NCI-H146 (cell line): ENCODE results near the gene TMEM108.

Experiments
- DNase-seq: peaks from one replicate; lab custom pipeline; 2025; lab: John Stamatoyannopoulos, UW

Gene TMEM108

DNA sequence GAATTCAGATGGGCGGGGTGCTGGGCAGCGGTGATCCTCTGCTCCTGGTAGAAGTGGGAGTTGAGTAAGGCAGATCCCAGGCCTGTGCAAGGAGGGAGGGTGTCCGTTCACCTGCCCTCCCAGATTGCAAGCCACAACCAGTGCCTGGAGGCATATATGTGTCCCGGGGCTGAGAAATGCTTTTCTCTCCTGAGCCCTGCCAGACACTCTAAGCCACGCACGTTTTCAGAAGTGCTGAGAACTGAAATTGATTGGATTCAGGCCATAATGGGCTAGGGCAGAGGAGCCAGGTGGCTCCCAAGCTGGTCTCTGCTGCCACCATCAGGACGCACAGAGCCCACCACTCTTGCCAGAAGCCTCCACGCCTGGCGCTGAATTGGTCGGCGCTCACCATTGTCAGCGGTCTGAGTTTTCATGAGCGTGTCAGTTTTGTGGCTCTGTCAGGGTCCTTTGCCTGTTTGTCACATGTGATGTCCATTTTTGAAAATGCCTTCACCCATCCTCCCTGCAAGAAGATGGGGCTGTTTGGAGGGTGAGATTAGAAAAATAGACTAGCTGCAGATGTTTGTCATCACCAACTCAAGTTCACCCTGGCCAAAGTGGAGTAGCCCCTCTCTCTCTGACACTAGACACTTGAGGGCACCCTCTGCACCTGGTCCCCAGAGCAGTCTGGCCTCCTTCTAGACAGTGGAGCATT is 346.3 kb downstream of the TMEM108 start:
- peak; percentile 86 for DNase-seq

DNA sequence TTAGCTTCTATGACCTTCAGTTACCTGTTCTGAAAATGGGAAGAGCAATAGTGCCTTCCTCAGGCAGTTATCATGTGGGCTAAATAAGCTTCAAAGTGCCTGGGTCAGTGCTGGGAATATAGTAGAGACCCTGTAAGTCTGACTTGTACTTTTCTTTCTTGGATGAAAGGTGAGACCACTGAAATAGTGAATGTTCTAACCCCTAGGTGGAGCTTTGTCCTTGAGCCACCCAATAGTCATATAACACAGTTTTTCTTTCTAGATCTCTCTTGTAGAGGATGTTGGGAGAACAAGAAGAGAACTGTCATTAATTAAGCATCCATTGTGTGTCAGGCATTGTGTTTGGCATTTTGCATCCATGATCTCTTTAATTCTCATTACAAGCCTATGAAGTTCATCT is 348.7 kb downstream of the TMEM108 start:
- no peak for DNase-seq

DNA sequence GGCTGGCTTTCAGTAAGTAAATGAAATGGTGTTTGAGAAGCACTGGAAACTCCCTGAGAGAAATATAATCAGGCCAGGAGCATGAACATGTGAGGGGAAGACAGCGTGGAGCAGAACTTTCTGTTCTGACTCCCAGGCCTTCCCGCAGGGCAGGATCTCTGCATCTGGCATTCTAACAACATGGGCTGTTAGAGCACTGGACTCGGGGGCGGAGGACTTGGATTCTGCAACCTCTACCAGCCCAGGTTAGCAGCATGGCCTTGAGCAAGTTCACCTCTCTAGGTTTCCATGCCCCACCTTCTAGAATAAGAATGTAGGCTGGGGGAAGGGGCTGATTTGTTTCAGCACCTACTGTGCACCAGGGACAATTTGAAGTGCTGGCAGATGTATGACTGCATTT is 349.1 kb downstream of the TMEM108 start:
- DNase-seq: no peak

DNA sequence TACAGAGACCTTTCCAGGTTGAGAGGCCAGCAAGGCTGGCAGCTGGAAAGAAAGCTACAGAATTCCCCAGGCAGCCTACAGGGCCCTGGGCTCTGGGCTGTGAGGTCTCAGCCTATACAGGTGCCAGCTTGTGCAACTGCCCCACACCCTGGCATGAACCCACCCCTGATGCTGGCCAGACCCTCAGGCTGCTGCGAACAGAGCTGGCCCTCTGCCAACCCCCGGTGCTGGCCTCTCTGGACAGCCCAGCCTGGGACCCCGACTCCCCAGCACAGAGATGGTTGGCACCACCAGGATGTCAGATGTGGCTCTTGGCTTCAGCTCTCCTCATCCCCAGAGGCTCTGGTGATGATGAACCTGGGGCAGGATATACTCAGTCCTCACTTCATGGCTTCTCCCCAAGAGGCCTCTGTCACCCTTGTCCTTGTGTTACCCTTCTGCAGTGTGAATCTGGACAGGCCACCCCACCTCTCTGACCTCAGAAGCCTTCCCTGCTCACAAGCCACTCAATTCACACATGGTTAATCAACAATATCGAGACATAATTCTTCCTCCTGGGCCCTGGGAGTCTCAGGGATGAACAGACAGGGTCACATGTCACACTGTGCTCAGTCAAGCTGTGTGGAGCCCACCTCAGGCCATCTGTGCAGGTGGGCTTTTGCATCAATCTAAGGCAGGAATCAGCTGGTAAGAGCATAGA is 350.7 kb downstream of the TMEM108 start:
- DNase-seq: no peak

DNA sequence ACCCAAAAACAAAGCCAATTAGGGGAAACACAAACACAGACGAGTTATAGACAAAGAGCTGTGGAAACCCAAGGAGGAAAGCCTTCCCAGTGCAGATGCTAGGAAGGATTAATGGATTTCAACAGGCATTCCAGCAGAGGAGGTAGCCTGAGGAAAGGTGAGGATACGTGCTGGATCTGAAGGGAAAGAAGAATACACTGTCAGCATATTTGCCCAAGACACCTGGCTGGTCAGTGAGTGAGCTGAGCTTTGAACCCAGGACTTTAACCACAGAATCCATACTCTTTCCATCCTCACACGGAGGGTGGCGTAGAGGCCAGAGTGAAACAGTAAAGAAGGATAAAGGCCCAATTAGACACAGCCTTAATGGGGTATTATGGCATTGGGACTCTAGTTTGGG is 352.5 kb downstream of the TMEM108 start:
- DNase-seq: no peak

DNA sequence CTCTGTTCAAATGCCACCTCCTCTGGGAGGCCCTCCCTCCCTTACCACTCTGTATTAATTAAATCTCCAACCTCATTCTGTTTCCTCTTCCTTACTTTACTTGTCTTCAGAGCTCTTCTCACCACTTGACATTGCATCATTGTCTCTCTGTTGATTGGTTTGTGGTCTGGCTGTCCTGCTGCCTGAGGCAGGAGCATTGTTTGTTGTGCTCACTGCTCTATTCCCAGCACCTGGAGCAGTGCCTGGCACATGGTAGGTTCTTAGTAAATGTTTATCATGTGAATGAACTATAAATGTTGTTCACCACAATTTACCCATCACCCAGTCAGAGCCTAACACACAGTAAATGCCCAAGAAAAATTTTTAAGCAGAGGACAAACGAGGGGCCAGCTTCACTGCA is 355.0 kb downstream of the TMEM108 start:
- no peak for DNase-seq

DNA sequence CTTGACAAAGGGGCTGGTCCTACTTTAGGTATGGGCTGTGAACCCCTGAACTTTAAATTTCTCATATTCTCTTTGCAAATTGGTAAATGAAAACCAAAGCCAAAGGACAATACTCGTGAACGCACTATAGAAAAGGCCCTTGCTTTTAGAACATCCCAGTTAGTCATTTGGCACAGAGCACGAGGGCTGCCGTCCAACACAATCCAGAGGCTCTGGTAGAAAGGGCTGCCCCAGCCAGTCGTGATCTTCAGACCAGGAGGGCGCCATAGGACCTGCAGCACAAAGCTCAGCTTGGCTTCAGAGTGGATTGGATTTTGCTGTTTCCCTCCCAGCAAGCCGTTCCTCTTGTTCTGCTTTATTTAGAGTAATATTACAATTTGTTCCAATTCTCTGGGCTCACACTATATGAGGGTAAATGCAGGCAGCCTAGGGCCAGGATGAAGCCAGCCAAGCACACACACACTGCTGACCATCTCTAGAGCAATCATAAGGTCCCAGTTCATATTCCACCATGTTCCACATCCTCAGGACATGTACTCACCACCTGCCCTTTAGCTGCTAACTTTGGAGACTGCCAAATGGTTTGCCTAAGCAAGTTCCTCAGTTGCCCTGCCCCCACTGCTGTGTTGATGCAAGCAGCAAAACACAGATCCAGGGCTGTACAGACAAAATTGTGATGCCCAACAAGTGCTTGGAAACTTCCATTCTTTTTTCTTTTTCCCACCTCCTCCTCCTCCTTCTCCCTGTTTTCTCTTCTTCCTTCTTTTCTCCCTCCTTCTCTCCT is 355.7 kb downstream of the TMEM108 start:
- DNase-seq: no peak

DNA sequence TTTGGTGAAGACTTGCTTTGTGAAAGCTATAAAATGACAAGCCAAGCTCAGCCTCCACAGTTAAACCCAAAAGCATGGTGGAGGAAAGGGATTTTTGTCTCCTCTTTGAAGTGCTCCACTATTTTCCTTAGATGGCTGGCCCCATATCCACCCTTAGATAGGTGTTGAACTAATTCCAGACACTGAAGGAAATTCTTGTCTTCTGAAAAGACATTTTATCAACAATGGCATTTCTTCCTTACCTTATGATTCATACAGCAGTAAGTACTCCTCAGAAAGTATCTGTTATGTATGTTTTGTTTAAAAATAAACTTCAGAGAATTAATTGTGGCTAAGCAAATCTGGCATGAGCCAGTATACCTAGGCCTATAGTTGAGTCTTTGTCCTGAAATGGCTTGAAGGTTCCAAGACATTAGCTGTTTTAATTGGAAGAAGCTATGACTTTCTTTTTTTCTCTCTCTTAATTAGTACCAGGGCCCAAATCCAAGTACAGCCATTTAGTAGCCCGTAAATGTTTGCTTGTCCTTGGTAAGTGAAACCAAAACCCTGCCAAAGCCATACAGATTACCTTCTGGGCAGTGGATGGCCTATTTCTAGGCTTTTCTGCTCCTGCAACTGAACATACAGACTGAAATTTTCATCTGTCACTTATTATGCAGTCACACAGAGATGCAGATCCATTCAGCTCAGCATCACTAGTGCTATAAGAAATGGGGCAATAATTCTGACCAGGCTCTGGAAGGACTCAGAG is 356.5 kb downstream of the TMEM108 start:
- DNase-seq: no peak

DNA sequence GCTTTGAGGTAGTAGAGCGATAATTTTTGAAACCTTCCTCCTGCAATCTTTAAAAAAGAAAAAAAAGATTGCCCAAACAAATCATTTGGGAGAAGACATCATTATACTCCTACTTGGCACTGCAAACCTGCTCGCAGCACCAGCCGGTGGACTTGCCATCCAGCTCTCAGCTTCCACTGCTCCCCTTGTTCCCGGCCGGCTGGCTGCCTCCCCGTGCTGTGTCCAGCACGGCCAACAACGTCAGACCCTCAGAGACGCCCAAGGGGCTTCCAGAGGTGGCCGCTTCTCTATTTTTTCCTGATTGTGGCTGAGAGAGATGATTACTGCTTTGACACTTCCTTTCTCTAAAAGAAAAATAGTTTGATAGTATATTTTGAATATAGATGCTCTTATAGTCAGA is 358.7 kb downstream of the TMEM108 start:
- DNase-seq: no peak

DNA sequence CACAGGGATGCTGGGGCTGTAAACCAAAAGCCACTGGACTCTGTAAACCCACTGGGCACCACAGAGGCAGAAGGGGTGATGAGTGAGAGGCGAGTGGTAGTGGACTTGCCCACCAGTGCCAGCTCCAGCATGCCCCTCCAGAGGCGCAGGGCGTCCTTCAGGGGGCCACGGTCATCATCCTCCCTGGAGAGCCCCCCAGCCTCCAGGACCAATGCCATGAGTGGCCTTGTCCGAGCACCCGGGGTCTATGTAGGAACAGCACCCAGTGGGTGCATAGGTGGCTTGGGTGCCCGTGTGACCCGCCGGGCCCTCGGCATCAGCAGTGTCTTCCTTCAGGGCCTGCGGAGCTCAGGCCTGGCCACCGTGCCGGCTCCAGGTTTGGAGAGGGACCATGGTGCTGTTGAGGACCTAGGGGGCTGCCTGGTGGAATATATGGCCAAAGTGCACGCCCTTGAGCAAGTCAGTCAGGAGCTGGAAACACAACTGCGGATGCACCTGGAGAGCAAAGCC is 361.9 kb downstream of the TMEM108 start, which contains the start of gene BFSP2:
Gene BFSP2 (plus strand): TSS at position 51 of the 510 bp plus-strand sequence. CDS start 28 bp downstream, at position 79.
- DNase-seq: no peak

DNA sequence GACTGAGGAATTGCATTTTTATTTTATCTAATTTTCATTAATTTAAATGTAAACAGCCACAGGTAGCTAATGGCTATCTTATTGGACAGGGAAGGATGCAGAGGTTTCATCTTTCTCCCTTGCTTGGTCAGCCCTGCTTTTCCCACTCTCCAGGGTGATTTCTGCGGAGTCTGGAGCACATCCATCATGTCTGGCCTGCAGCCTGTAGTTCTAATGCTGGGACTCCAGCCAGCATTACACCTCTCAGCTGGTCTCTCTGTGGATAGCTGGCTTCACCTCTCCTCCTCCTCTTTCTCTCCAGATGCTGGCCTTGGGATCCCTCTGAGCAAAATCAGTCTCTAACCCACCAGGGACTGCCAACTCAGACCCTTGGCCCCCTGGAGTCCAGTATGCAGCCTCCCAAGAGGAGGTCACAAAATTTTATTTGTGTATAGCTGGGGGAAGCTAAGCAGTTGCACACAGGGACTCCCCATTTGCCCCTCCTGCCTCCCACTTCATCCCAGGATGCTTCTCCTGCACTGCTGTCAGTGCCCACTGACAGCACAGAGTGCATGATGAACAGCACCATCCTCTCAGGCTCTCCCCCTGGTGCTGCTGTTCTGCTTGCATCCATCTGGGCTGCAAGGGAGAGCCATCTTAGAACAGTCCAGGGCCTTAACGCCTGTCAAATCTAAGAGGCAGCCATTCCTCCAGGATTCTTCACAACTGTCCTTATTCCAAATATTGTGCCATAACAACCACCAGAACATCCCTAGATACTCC is 363.4 kb downstream of the TMEM108 start:
- no peak for DNase-seq

DNA sequence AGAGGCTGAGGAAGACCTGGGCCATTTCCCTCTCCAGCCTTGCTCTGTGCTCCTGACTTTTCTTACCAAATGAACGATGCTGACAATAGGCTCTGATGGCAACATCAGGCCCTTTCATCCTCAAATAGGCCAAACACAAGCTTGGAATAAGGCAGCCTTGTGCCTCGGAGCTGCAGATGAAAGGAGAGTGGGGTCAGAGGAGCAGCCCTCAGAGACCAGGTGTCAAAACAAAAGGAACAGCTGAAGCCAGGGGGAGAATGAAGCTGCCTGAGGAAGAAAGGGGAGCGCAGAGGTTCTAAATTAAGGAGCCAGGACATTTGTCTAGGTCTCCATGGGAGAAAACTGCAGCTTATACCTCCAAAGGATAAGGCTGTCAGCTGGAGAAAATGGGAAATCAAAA is 366.7 kb downstream of the TMEM108 start:
- DNase-seq: peak; percentile 83

DNA sequence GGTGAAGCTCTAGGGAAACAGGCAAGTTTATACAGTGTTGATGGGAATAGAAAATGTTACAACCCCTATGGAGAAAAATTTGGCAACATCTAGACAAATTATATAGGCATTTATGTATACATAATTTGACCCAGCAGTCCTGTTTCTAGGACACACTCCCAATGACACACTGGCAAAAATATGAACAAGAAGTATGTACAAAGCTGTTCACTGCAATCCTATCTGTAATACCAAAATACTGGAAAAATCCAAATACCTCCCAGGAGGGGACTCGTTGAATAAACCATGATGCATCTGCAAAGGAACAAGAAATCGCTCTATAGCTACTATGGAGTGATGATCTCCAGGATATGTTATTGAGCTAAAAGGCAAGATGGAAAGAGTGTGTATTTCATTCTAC is 370.2 kb downstream of the TMEM108 start:
- no peak for DNase-seq

DNA sequence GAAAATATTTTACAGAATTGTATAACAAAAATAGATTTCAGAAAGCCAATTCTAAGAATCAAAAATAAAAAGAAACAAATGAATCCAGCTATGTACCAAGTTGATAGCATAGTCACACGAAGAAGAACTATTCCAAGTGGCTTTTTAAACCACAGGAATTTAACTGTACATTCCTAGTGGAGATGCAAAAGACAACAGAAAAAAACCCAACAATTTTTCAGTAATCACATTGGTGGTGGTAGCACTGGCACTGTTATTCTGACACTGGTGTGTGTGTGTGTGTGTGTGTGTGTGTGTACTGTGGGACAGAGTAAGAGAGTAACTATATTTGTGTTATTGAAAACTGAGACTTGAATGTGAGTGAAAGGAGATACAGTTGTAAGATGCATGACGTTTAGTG is 370.8 kb downstream of the TMEM108 start:
- DNase-seq: no peak

DNA sequence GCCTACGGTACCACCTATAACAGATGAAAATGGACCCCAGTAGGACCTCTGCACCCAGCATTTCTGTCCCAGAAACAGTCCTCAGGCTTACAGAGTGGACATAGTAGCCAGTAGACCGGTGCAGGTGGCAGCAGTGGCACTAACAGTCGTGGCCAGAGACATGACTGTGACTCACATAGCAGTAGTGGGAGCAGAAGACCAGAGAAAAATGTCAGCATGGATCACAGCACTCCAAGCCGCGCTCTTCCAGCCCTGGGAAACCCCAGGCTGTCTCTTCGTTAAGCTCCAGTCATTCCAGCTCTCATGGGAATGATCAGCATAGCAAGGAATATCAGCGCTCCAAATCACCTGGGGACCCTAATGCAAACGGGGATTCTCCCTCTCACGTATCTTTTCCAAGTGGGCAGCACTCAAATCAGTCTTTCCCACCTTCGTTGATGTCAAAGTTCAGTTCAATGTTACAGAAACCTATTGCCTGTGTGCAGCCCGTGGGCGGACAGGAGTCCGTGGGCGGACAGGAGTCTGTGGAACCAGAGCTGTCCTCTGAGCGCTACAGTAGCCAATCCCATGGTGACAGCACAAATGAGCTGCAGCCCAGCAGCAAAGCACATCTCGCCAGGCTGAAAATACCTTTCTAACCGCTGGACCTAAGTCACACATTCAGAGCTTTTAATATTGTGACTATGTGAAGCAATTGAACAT is 372.2 kb downstream of the TMEM108 start:
- no peak for DNase-seq

DNA sequence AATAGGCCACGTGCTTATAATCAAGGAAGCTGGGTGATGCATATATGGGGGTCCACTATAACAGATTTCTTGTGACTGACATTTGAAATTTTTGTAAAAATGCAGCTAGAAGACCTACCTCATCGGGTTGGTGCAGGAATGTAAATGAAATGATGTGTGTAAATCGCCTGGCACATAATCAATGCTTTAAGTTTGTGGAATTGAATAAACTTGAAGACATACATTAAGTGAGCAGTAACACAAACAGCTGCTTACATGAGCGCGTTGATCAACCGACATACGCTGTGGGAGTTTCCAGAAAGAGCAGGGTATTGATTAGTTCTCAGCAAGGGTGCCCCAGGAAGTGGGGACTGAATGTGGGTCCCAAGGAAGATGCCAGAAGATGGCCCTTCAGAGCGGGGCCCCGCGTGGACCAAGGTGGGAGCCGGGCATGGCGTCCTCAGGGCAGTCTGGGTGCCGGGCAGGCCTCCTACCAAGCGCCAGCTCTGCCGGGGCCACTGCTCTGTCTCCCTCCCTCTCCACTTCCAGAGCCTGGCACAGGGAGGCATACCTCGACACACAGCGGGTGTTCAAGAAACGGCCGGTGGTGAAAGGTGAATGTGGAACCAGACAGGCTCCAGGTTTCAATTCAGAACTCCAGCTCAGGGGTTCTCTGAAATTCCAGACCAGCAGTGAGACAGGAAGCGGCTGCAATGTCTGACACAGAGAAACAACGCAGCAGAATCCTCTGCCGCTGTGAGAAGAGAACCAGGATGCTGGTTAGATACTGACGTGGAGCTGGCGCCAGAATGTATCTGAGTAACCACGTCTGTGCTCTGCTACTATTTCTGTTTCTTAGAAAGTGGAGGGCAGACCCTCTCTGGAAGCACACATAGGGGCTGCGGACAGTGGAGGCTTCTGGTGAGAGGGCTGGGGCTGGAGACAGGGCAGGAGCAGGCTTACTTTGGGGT is 374.3 kb downstream of the TMEM108 start:
- peak; percentile 37 for DNase-seq

DNA sequence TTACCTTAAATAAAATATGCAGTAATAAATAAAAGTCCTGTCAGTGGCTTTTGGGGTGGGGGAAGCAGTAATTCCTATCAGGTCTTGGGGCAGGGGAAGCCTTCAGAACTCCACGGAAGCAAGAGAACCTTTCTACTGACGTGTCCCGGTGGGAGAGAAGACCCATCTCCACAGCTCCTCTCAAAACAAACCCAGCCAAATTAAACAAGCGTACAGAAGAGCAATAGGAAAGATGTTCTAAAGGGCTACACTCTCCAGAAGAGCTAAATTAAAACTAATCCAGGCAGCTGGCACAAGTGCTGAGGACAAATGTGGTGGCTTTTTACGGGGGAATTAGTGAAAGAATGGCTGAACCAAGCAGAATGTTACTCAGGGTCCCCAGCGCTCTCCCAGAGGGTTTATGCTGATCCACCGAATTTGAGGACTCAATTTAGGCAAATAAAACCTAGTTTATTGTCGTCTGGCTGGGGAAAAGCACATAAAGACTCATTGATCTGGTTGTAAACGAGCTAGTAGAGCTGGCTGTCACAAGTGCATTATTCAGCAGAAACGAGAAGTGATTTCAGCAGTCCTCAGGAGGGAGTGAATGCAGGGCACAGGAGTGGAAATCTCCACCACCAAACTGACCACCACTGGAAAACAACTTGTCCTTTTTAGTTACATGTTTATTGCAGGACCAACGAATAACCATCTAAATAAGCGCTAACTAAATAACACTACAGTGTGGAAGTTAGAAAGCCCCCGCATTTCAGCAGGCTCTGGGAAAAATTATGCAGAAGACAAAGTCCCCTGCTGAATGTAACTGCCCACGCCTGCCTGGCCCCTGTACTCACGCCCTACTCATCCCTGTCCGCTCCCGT is 375.2 kb downstream of the TMEM108 start:
- DNase-seq: peak; percentile 53

DNA sequence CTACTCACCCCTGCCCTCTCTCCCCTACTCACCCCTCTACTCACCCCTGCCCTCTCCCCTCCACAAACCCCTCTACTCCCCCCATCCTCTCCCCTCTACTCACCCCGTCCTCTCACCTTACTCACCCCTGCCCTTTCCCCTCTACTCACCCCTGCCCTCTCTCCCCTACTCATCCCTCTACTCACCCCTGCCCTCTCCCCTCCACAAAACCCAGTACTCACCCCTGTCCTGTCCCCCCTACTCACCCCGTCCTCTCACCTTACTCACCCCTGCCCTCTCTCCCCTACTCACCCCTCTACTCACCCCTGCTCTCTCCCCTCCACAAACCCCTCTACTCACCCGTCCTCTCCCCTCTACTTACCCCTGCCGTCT is 375.8 kb downstream of the TMEM108 start:
- no peak for DNase-seq

DNA sequence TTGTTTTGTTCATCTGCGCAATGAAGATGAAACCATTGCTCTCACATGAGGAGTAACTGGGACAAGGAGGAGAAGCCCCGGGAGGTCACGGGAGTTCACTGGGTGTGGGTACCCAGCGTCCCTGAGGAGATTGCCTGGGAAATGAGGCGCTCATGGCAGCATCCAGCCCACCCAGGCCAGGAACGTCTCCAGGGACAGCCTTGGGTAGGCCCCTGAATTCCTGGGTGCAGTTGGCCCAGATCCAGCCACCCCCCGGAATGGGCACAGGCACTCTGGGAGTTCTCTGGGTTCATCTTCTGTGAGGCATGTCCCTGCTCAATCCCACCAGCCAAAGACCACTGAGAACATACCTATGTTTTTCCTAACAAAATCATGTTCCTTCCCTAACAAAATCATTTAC is 380.2 kb downstream of the TMEM108 start:
- DNase-seq: no peak
